ENCODE results near the gene RLF. TPM values are rescaled to one million over a fixed set of nuclear protein-coding genes. Genes with fewer than 3 reads are reported as not detected.

Gene RLF
- total and polyA plus RNA-seq, 9 of the 15 experiments (the other 6 are each of a cell fraction or from before 2014, with no cell fraction given), result 3.6 to 35.0 (median 21.2) TPM

- CTCF ChIA-PET (ENCODE audit: low intra/inter-chr PET ratio), result interaction anchor here (0.5 to 1.1 kb wide), 2 partner anchors 8 to 108 kb away, joined by 3 read pairs; no protein-coding TSS in a partner anchor
These were observed 19.2 kb upstream of the RLF start for GRCh38 chr1:40141878-40142535.

More at GRCh38 chr1:40141878-40142535, 19.2 kb upstream of the RLF start:
- Histone ChIP-seq H3K27ac (ENCODE audit: extremely low read depth, low read depth, low read length) (no peak overlapping the region), H3K4me2 (ENCODE audit: insufficient read depth, low read length) (no peak overlapping the region), H3K79me2 (ENCODE audit: control insufficient read depth, insufficient read depth, low read length) (no peaks in the 10 kb centered on the region), H3K4me1 (replicated peaks in 1 of 2; ENCODE audit: control insufficient read depth in 2 of 2, insufficient read depth in 2 of 2, low read length in 2 of 2) (no peaks in the 10 kb centered on the region), H4K20me1 (replicated peaks; ENCODE audit: control insufficient read depth, insufficient read depth, low read length) (no peaks in the 10 kb centered on the region), H3K9me1 (ENCODE audit: control insufficient read depth, insufficient read depth, low read length) (no peaks in the 10 kb centered on the region), H2AFZ (ENCODE audit: low read depth, low read length) (no peak overlapping the region), H3K36me3 (ENCODE audit: control insufficient read depth, insufficient read depth, low read length) (no peaks in the 10 kb centered on the region), H3K9ac (ENCODE audit: insufficient read depth in 1 of 2, low read depth in 2 of 2, low read length in 2 of 2) (no peak overlapping the region), H3K27me3 (ENCODE audit: control insufficient read depth in 2 of 2, insufficient read depth in 2 of 2, low read length in 2 of 2) (peaks cover 0 to 3% of the 10 kb centered on the region in 2 experiments; a peak in 2 of 5 replicates), H3K4me3 (no peak overlapping the region), H3K9me3 (replicated peaks; ENCODE audit: control insufficient read depth, insufficient read depth, low read depth, low read length) (no peaks in the 10 kb centered on the region)
- FAIRE-seq (no peak), ATAC-seq (no peak), DNase-seq (ENCODE audit: extremely low read depth in 1 of 4, low spot score in 3 of 4) (no peak)
- TF ChIP-seq ID3 (CRISPR knock-in tag; IDR thresholded peaks at IDR 0.05) (no peak), ID3 (tag; IDR thresholded peaks at IDR 0.05) (no peak), STAT5B (CRISPR knock-in tag; IDR thresholded peaks at IDR 0.05) (0 out of 2 replicates have a peak, but pooled peaks have one; percentile 7), NRF1 (conservative IDR thresholded peaks at IDR 0.05 in 1 of 2, IDR thresholded peaks at IDR 0.05 in 1 of 2) (no peak), TFE3 (CRISPR knock-in tag; IDR thresholded peaks at IDR 0.05) (no peak), ZHX1 (conservative IDR thresholded peaks at IDR 0.05; ENCODE audit: low read length) (no peak)
- in situ Hi-C loops (cut with MboI), result no loop called here
- 7% methylated on average over 2 of the region's 2 CpGs for WGBS (ENCODE audit: insufficient coverage, low coverage, missing lambda C conversion rate)
- intact Hi-C loops (cut with micrococcal nuclease), result loop anchor here (5.0 kb wide), 2 partner anchors 60 to 705 kb away; no protein-coding TSS in a partner anchor
- BruUV-seq (replicated peaks), result no TSS peak
- POLR2A ChIA-PET, result interaction anchor here (0.5 to 1.7 kb wide), 4 partner anchors 11 to 263 kb away, joined by 3 to 5 read pairs (median 3); no protein-coding TSS in a partner anchor
